Activated CD8-positive, alpha-beta memory T cell treated with anti-CD3 and anti-CD28 coated beads, Interleukin-2, amount 50 U/mL, for 24 hours (primary cell): Measurements from ENCODE around the gene TBX20.
"Not testable (repeated sequence)": the region's sequence is repeated elsewhere in the genome, so short reads cannot be mapped to it uniquely, and the experiment has no call there.

ENCODE experiments used
- DNase-seq: peaks from one replicate; pipeline ENCODE4 v3.0.0-alpha.2; 2020; ENCODE audit errors: extremely low read depth

The TBX20 gene

DNA sequence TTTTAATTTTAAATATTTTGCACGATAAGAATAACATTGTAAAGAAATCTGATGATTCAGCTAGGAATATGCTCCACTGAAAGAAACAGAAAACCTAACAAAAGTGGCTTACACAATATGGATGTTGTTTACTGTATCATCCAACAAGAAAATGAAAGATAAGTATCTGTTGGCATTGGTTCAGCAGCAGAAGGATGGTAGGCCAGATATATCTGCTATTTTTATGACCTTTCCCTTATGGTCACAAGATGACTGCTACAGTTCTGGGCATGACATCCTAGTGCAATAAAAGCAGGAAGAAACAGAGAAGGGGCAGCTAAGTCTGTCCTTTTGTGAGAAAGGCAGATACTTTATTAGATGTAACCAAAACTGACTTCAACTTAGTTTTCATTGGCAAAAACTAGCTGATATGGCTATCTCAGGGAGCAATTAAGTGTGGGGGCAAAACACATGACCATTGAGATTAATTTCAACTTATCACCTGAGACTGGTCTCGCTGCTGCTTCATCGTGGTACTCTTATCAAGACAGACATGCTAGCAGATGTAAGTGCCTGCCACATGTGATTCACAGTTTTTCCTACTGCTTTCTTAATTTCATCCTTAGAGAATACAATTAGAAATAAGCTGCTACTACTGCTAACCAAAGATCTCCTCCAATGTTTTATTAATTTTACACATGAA is 92.7 kb downstream of the TBX20 start:
- DNase-seq: not testable (repeated sequence)
